HG03575 (cell line): ENCODE measurements around the gene FNDC3B.

Source experiments
- ATAC-seq: cut with Tn5 transposase; IDR thresholded peaks from one replicate; pipeline ENCODE4 v1.9.1; 2021; ENCODE audit not compliant: unreplicated experiment, insufficient number of reproducible peaks, low FRiP score; ENCODE audit errors: extremely low read depth

The FNDC3B gene

GRCh38 chr3:172398484-172398883, 359.1 kb downstream of the FNDC3B start:
- no peak for ATAC-seq

GRCh38 chr3:172402090-172402489, 362.7 kb downstream of the FNDC3B start:
- ATAC-seq, result no peak

- no peak for ATAC-seq
Measured at GRCh38 chr3:172402892-172403643, 363.7 kb downstream of the FNDC3B start.

- no peak for ATAC-seq
Measured at GRCh38 chr3:172404237-172404962, 365.0 kb downstream of the FNDC3B start.

- ATAC-seq, result no peak
Measured at GRCh38 chr3:172405914-172406313, 366.5 kb downstream of the FNDC3B start.

GRCh38 chr3:172407872-172408271, 368.5 kb downstream of the FNDC3B start:
- no peak for ATAC-seq

- no peak for ATAC-seq
Measured at GRCh38 chr3:172410702-172411477, 371.5 kb downstream of the FNDC3B start.

GRCh38 chr3:172411478-172411947, 372.1 kb downstream of the FNDC3B start:
- ATAC-seq, result no peak

- no peak for ATAC-seq
Measured at GRCh38 chr3:172415323-172415722, 375.9 kb downstream of the FNDC3B start.

GRCh38 chr3:172437713-172438112, 398.3 kb downstream of the FNDC3B start:
- ATAC-seq, result no peak

- no peak for ATAC-seq
Measured at GRCh38 chr3:172438186-172438585, 398.8 kb downstream of the FNDC3B start.

GRCh38 chr3:172441581-172441980, 402.2 kb downstream of the FNDC3B start:
- no peak for ATAC-seq

GRCh38 chr3:172442606-172443005, 403.2 kb downstream of the FNDC3B start:
- no peak for ATAC-seq

- ATAC-seq, result no peak
Measured at GRCh38 chr3:172444821-172445220, 405.4 kb downstream of the FNDC3B start.

- ATAC-seq, result no peak
Measured at GRCh38 chr3:172446198-172446597, 406.8 kb downstream of the FNDC3B start.

- no peak for ATAC-seq
Measured at GRCh38 chr3:172447611-172448579, 408.5 kb downstream of the FNDC3B start, which contains the start of gene GHSR. GHSR (minus strand) TSS chr3:172448456; CDS start chr3:172448413, 43 bp downstream.

- ATAC-seq, result no peak
Measured at GRCh38 chr3:172448661-172449465, 409.5 kb downstream of the FNDC3B start.
